SK-N-SH (cell line): Measurements from ENCODE around the gene PDIA4.

ENCODE experiments used
- EP300 ChIP-seq, 2 experiments: IDR thresholded peaks; 2 replicates each; pipeline versions ENCODE4 v1.4.0 to v1.6.1; 2012; ENCODE audit warnings: borderline replicate concordance in 1 of 2, low read depth in 1 of 2, low read length in 1 of 2
- NRF1 ChIP-seq: IDR thresholded peaks from 2 replicates; pipeline ENCODE4 v1.6.1; 2012; ENCODE audit warnings: low read depth, mild to moderate bottlenecking, low read length
- RAD21 ChIP-seq: IDR thresholded peaks from 2 replicates; pipeline ENCODE4 v1.6.1; 2012; ENCODE audit warnings: mild to moderate bottlenecking, low read length
- RFX5 ChIP-seq: IDR thresholded peaks from 2 replicates; pipeline ENCODE4 v1.6.1; 2012; ENCODE audit warnings: mild to moderate bottlenecking, improper control_type of control experiment, low read length
- TF ChIP-seq, protein P1 (sequence below): IDR thresholded peaks from 2 replicates; pipeline ENCODE4 v1.4.0; 2012; ENCODE audit warnings: low read depth, borderline replicate concordance
- TF ChIP-seq, protein P2 (sequence below): fragments of 200-600 bp; sonication (generic); IDR thresholded peaks from 2 replicates; pipeline ENCODE4 v1.6.1; 2017; ENCODE audit warnings: antibody characterized with exemption, mild to moderate bottlenecking, moderate library complexity

DNA sequence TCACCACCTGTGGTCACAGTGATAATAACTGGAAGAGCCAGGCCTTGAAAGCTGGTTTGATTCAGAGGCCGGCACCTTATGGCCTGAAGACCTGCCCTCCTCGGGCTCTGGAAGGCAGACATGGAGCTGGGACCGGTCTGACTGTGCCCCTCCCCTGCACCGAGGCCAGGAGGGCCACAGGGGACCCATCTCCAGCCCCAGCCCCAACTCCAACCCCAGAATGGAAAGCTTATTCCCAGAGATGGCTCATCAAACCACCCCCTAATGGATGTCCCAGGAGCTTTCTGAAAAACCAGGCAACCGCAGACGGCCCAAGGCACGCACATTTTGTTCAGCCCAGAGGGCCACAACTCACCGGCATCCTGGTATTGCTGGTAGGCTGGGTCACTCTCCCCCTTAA is 16.8 kb downstream of the PDIA4 start:
- TF ChIP-seq, protein P1, sequence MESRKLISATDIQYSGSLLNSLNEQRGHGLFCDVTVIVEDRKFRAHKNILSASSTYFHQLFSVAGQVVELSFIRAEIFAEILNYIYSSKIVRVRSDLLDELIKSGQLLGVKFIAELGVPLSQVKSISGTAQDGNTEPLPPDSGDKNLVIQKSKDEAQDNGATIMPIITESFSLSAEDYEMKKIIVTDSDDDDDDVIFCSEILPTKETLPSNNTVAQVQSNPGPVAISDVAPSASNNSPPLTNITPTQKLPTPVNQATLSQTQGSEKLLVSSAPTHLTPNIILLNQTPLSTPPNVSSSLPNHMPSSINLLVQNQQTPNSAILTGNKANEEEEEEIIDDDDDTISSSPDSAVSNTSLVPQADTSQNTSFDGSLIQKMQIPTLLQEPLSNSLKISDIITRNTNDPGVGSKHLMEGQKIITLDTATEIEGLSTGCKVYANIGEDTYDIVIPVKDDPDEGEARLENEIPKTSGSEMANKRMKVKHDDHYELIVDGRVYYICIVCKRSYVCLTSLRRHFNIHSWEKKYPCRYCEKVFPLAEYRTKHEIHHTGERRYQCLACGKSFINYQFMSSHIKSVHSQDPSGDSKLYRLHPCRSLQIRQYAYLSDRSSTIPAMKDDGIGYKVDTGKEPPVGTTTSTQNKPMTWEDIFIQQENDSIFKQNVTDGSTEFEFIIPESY: no peak
- TF ChIP-seq, protein P2, sequence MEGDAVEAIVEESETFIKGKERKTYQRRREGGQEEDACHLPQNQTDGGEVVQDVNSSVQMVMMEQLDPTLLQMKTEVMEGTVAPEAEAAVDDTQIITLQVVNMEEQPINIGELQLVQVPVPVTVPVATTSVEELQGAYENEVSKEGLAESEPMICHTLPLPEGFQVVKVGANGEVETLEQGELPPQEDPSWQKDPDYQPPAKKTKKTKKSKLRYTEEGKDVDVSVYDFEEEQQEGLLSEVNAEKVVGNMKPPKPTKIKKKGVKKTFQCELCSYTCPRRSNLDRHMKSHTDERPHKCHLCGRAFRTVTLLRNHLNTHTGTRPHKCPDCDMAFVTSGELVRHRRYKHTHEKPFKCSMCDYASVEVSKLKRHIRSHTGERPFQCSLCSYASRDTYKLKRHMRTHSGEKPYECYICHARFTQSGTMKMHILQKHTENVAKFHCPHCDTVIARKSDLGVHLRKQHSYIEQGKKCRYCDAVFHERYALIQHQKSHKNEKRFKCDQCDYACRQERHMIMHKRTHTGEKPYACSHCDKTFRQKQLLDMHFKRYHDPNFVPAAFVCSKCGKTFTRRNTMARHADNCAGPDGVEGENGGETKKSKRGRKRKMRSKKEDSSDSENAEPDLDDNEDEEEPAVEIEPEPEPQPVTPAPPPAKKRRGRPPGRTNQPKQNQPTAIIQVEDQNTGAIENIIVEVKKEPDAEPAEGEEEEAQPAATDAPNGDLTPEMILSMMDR: no peak
- TF ChIP-seq RFX5 (no peak), RAD21 (no peak), EP300 (IDR thresholded peaks at IDR 0.05; ENCODE audit: borderline replicate concordance in 1 of 2, low read depth in 1 of 2, low read length in 1 of 2) (no peak), NRF1 (no peak)
